ENCODE results near the gene KLF2.

DNA sequence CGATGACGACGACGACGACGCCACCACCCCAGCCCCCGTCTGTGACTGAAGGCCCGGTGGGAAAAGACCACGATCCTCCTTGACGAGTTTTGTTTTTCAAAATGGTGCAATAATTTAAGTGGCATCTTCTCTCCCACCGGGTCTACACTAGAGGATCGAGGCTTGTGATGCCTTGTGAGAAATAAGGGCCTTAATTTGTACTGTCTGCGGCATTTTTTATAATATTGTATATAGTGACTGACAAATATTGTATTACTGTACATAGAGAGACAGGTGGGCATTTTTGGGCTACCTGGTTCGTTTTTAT, 2.5 kb downstream of the KLF2 start:
- TF ChIP-seq GATA2 (IDR thresholded peaks at IDR 0.05; ENCODE audit: low read depth, low read length) (no peak), GATA3 (IDR thresholded peaks at IDR 0.05; ENCODE audit: low read depth, low read length) (no peak)
